Kidney (tissue), 14 donors: ENCODE measurements around the gene PRAME. TPM values are rescaled to one million over a fixed set of nuclear protein-coding genes. Genes with fewer than 3 reads are reported as not detected.
"Not testable (repeated sequence)": the region's sequence is repeated elsewhere in the genome, so short reads cannot be mapped to it uniquely, and the experiment has no call there.

Source experiments
- DNase-seq, 5 donors: peaks; one replicate each; pipeline ENCODE4 v3.0.0-alpha.2; 2013 to 2020
- FAIRE-seq: peaks from 2 replicates; lab custom pipeline; 2012; peaks lifted over from hg19 to GRCh38; lab: Jason Lieb, UNC
- H3K27ac ChIP-seq, 2 donors: one replicate each; pipeline ENCODE4 v1.7.0; 2013; ENCODE audit warnings: low read depth in 2 of 2, low read length in 2 of 2, inconsistent platforms in 1 of 2
- H3K27me3 ChIP-seq: one replicate; pipeline ENCODE4 v1.7.1; 2013; ENCODE audit warnings: low read length, inconsistent platforms; ENCODE audit not compliant: control insufficient read depth, insufficient read depth
- H3K36me3 ChIP-seq, 3 donors: one replicate each; pipeline versions ENCODE4 v1.7.0 to v1.7.1; 2013; ENCODE audit warnings: low read length in 3 of 3, control low read depth in 1 of 3, inconsistent platforms in 1 of 3; ENCODE audit not compliant: insufficient read depth in 3 of 3, control insufficient read depth in 2 of 3
- H3K4me1 ChIP-seq, 3 donors: one replicate each; pipeline versions ENCODE4 v1.7.0 to v1.7.1; 2013; ENCODE audit warnings: low read length in 3 of 3, inconsistent platforms in 1 of 3, low read depth in 1 of 3; ENCODE audit not compliant: control insufficient read depth in 2 of 3, insufficient read depth in 2 of 3
- H3K4me3 ChIP-seq, 3 donors: one replicate each; pipeline versions ENCODE4 v1.7.0 to v1.8.1; 2013; ENCODE audit warnings: low read length in 3 of 3, control low read depth in 1 of 3, inconsistent platforms in 1 of 3
- H3K9ac ChIP-seq, 3 donors: one replicate each; pipeline versions ENCODE4 v1.7.0 to v1.7.1; 2013; ENCODE audit warnings: low read length in 3 of 3, control low read depth in 1 of 3, inconsistent platforms in 1 of 3
- H3K9me3 ChIP-seq, 3 donors: one replicate each; pipeline versions ENCODE4 v1.7.0 to v1.7.1; 2013; ENCODE audit warnings: low read length in 3 of 3, control low read depth in 1 of 3, inconsistent platforms in 1 of 3; ENCODE audit not compliant: control insufficient read depth in 2 of 3, insufficient read depth in 1 of 3
- CTCF ChIP-seq: IDR thresholded peaks from 3 replicates; pipeline ENCODE4 v1.5.1; 2012; ENCODE audit warnings: mild to moderate bottlenecking, moderate library complexity, borderline replicate concordance; ENCODE audit not compliant: insufficient read depth; ENCODE audit errors: extremely low read depth
- intact Hi-C: fragments of 100-400 bp; cut with DNase I; formaldehyde crosslinking; loops from one replicate; pipeline ENCODE4 v1.11.1; 2022
- polyA plus RNA-seq: library from polyadenylated mRNA; stranded (reverse); fragments of 350-450 nt; fragmentation: Illumina TruSeq; extraction: RNeasy Lipid Tissue Mini Kit (QIAGEN cat#74804); gene quantifications from one replicate; pipeline ENCODE4 v1.2.3, GENCODE V29; 2014; ENCODE audit warnings: low read depth, low replicate concordance; ENCODE audit not compliant: insufficient read depth
- total RNA-seq: library from RNA; stranded (reverse); fragmentation: NEBNext Ultra II Directional; extraction: Animal tissue kit (Norgen Biotek cat#: 25700); gene quantifications from one replicate; pipeline ENCODE4 v1.2.1, GENCODE V29; 2021
- donor health status: control.
- donor health status: control.
- donor health status: control.
- donor health status: control.
- donor health status: control.
- donor health status: DM: yes; HTN: yes; CAD: no.
- donor health status: Normal renal cell carcinoma (clear cell type).

Gene PRAME
- total and polyA plus RNA-seq, 2 donors from 2014 or later: 1.7 to 4.0 TPM

DNA sequence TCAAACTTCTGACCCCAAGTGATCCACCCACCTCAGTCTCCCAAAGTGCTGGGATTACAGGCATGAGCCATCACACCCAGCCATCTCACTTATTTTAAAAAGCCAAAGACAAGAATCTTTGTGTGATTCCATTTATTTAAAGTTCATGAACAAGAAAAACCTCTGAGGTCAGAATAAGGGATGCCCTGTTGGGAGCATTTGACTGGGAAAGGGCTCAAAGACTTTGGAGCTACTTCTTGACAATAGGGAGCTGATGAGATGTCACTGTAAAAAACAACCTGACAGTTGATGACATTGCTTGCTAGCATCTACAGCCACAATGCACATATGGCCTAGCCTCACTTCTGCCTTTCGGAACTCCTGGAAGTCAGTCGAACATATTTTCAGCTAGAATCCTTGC is 45.4 kb downstream of the PRAME start:
- FAIRE-seq (no peak), DNase-seq (no peak)
- no peaks in the 10 kb centered on the region for H3K36me3 ChIP-seq
- TF ChIP-seq CTCF: no peak
- no peak overlapping the region for H3K27ac ChIP-seq
- no peaks in the 10 kb centered on the region for H3K4me1 ChIP-seq
- intact Hi-C loops: no loop called here
- H3K27me3 ChIP-seq: no peaks in the 10 kb centered on the region
- H3K9ac ChIP-seq: no peak overlapping the region
- peaks cover 0 to 4% (median 0%) of the 10 kb centered on the region in 3 donors for H3K9me3 ChIP-seq
- H3K4me3 ChIP-seq: no peak overlapping the region

DNA sequence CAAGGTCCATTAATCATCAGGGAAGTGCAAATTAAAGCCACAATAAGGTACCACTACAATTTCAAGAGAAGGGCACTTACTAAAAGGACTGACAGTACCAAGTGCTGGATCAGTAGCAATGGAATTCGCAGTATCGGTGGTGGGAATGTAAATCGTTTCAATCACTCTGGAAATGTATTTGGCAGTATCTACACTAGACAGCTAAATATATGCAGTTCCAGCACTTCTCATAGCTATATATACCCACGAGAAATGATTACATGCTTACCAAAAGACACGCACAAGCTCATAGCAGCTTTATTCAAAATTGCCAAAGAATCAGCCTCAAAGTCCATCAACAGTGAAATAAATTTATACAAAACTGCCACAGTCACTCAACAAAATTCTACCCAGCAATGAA is 46.1 kb downstream of the PRAME start:
- no peak for TF ChIP-seq CTCF
- Histone ChIP-seq H3K9ac (no peak overlapping the region), H3K36me3 (no peaks in the 10 kb centered on the region), H3K27ac (no peak overlapping the region), H3K9me3 (peaks cover 0 to 4% (median 0%) of the 10 kb centered on the region in 3 donors), H3K4me1 (no peaks in the 10 kb centered on the region), H3K4me3 (no peak overlapping the region), H3K27me3 (no peaks in the 10 kb centered on the region)
- DNase-seq (no peak), FAIRE-seq (no peak)
- intact Hi-C loops: no loop called here

DNA sequence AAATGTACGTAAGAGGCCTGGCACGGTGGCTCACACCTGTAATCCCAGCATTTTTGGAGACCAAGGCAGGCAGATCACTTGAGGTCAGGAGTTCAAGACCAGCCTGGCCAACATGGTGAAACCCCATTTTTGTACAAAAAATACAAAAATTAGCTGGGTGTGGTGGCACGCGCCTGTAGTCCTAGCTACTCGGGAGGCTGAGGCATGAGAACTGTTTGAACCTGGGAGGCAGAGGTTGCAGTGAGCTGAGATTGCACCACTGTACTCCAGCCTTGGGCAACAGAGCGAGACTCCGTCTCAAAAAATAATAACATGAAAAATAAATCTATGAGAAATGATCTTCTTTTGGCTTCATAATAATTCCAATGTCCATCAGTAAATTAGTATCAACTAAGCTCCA is 48.2 kb downstream of the PRAME start:
- FAIRE-seq, H3K9ac ChIP-seq, H3K27me3 ChIP-seq, H3K4me1 ChIP-seq, H3K4me3 ChIP-seq, H3K36me3 ChIP-seq, intact Hi-C loops, H3K9me3 ChIP-seq, H3K27ac ChIP-seq, DNase-seq: not testable (repeated sequence)

DNA sequence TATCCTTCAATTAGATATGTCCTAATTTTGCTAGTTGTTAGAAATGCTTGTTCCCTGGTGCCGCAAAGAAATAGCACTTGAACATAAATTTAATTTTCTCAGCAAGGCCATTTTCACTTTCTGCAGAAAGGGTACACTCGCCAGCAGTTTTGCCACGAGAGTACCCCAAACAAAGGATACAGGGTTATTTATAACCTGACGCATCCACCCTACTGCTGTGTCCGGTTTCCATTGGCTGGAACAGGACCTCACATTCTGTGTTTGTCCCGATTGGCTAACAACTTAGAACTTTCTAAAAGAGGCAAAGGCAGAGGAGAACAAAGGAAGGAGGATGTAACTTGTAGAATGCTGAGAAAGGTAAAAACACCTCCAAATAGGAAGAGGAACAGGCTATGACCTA is 49.2 kb downstream of the PRAME start:
- H3K36me3 ChIP-seq, intact Hi-C loops, H3K4me3 ChIP-seq, FAIRE-seq, H3K27ac ChIP-seq, H3K4me1 ChIP-seq, H3K9ac ChIP-seq, DNase-seq, H3K9me3 ChIP-seq, H3K27me3 ChIP-seq: not testable (repeated sequence)
